Endothelial cell of umbilical vein (primary cell): Measurements from ENCODE around the gene RARRES1. TPM values are rescaled to one million over a fixed set of nuclear protein-coding genes. Genes with fewer than 3 reads are reported as not detected.

Experiments
- BruUV-seq: library from RNA; stranded (reverse); fragments of 400-500 nt; replicated peaks from 2 replicates; lab custom pipeline; 2021; lab: Mats Ljungman, UMichigan
- CTCF ChIA-PET: fragments of 300-600, 350-600 bp; sonication (Branson Sonifier 250); formaldehyde crosslinking; loops from one replicate; lab custom pipeline; 2021; ENCODE audit warnings: antibody characterized with exemption, inconsistent platforms; lab: Charles Lee
- POLR2A ChIA-PET: fragments of 300-600, 350-600 bp; sonication (Branson Sonifier 250); formaldehyde crosslinking; loops from one replicate; lab custom pipeline; 2021; ENCODE audit warnings: antibody characterized with exemption, inconsistent platforms; lab: Charles Lee
- DNase-seq: peaks from one replicate; pipeline ENCODE4 v3.0.0-alpha.2; 2011; ENCODE audit warnings: low read depth, low spot score
- FAIRE-seq: peaks from 2 replicates; lab custom pipeline; 2011; peaks lifted over from hg19 to GRCh38; lab: Jason Lieb, UNC
- H2AFZ ChIP-seq: 2 replicates; pipeline ENCODE4 v1.6.0; 2012; ENCODE audit warnings: low read depth, low read length, control low read depth, inconsistent platforms
- H3K27ac ChIP-seq: 2 replicates; pipeline ENCODE4 v1.5.1; 2011; ENCODE audit warnings: low read depth, mild to moderate bottlenecking, control low read depth, low read length, moderate library complexity; ENCODE audit not compliant: insufficient read depth
- H3K27me3 ChIP-seq, 2 experiments: 2 replicates each; pipeline versions ENCODE4 v1.6.0 to v1.6.1; 2011; ENCODE audit warnings: low read length in 2 of 2, mixed read lengths in 1 of 2; ENCODE audit not compliant: control insufficient read depth in 2 of 2, insufficient read depth in 2 of 2
- H3K36me3 ChIP-seq, 2 experiments: 2 replicates in 1 of 2; 3 replicates in 1 of 2; pipeline ENCODE4 v1.5.1; 2011; ENCODE audit warnings: low read length in 2 of 2, mild to moderate bottlenecking in 1 of 2, moderate library complexity in 1 of 2; ENCODE audit not compliant: control insufficient read depth in 2 of 2, insufficient read depth in 2 of 2; ENCODE audit errors: extremely low read depth in 1 of 2
- H3K4me1 ChIP-seq: 3 replicates; pipeline ENCODE4 v1.5.1; 2011; ENCODE audit warnings: mild to moderate bottlenecking, low read length; ENCODE audit not compliant: control insufficient read depth, insufficient read depth; ENCODE audit errors: extremely low read depth
- H3K4me2 ChIP-seq: 2 replicates; pipeline ENCODE4 v1.6.1; 2011; ENCODE audit warnings: low read length, control low read depth, mixed read lengths; ENCODE audit not compliant: insufficient read depth
- H3K4me3 ChIP-seq, 3 experiments: fragments of 200-600 bp in 1 of 3; sonication (generic), shearing (Covaris generic) in 1 of 3; replicated peaks in 1 of 3; 2 replicates each; pipeline ENCODE4 v1.5.1; 2011 to 2016; ENCODE audit warnings: control low read depth in 3 of 3, low read length in 3 of 3, mild to moderate bottlenecking in 2 of 3, inconsistent platforms in 1 of 3, low read depth in 1 of 3, moderate library complexity in 1 of 3; ENCODE audit not compliant: insufficient read depth in 1 of 3
- H3K79me2 ChIP-seq: 2 replicates; pipeline ENCODE4 v1.6.0; 2012; ENCODE audit warnings: low read length, inconsistent platforms; ENCODE audit not compliant: control insufficient read depth, insufficient read depth
- H3K9ac ChIP-seq: replicated peaks from 2 replicates; pipeline ENCODE3; 2011; ENCODE audit warnings: low read length, control low read depth; ENCODE audit not compliant: insufficient read depth; ENCODE audit errors: extremely low read depth
- H3K9me1 ChIP-seq: replicated peaks from 3 replicates; pipeline ENCODE4 v1.6.0; 2011; ENCODE audit warnings: mild to moderate bottlenecking, low read length; ENCODE audit not compliant: control insufficient read depth, insufficient read depth; ENCODE audit errors: extremely low read depth
- H3K9me3 ChIP-seq: replicated peaks from 2 replicates; pipeline ENCODE4 v1.5.1; 2012; ENCODE audit warnings: low read length, inconsistent platforms; ENCODE audit not compliant: control insufficient read depth, insufficient read depth
- H4K20me1 ChIP-seq: replicated peaks from 2 replicates; pipeline ENCODE3; 2011; ENCODE audit warnings: mild to moderate bottlenecking, low read length; ENCODE audit not compliant: control insufficient read depth, insufficient read depth; ENCODE audit errors: extremely low read depth
- EZH2 ChIP-seq: IDR thresholded peaks from 2 replicates; pipeline ENCODE4 v1.6.1; 2012; ENCODE audit warnings: borderline replicate concordance, low read depth, mild to moderate bottlenecking, moderate library complexity, low read length, inconsistent platforms; ENCODE audit not compliant: severe bottlenecking
- FOS ChIP-seq: IDR thresholded peaks from 2 replicates; pipeline ENCODE4 v1.6.1; 2011; ENCODE audit warnings: mild to moderate bottlenecking, low read length, moderate library complexity, borderline replicate concordance; ENCODE audit not compliant: insufficient read depth
- GATA2 ChIP-seq: IDR thresholded peaks from 2 replicates; pipeline ENCODE4 v1.7.0; 2011; ENCODE audit warnings: low read depth, mild to moderate bottlenecking, moderate library complexity, mixed read lengths, low read length; ENCODE audit not compliant: insufficient read length, insufficient read depth
- JUN ChIP-seq: IDR thresholded peaks from 2 replicates; pipeline ENCODE4 v1.6.1; 2011; ENCODE audit warnings: borderline replicate concordance, low read depth; ENCODE audit not compliant: insufficient read length, insufficient read depth
- MYC ChIP-seq: IDR thresholded peaks from one replicate; pipeline ENCODE4 v1.6.1; 2011; ENCODE audit warnings: mild to moderate bottlenecking, low read depth, low read length
- POLR2A ChIP-seq: IDR thresholded peaks from 2 replicates; pipeline ENCODE4 v1.6.1; 2012; ENCODE audit warnings: low read depth, mild to moderate bottlenecking, control low read depth, low read length
- POLR2AphosphoS5 ChIP-seq: IDR thresholded peaks from 2 replicates; pipeline ENCODE4 v1.6.1; 2012; ENCODE audit warnings: low read depth, mild to moderate bottlenecking, control low read depth, low read length, moderate library complexity; ENCODE audit not compliant: insufficient read depth
- dilution Hi-C: fragments of 300-500 bp; cut with MboI; formaldehyde crosslinking; loops from one replicate; pipeline ENCODE4 v1.15.0; 2019; ENCODE audit warnings: low sequenced_read_pairs; ENCODE audit not compliant: extremely low pct_ligation_motif_present
- intact Hi-C: fragments of 100-400 bp; cut with micrococcal nuclease; formaldehyde crosslinking; loops from one replicate; pipeline ENCODE4 v1.10.0; 2022
- polyA plus RNA-seq, 4 experiments: library from polyadenylated mRNA; depleted of rRNA in 3 of 4; stranded (reverse) in 3 of 4; unstranded in 1 of 4; fragments of >200 nt; gene quantifications; 2 replicates each; pipeline versions ENCODE4 v1.2.1 to v1.2.3, GENCODE V29; 2011 to 2012; ENCODE audit warnings: missing spikeins in 1 of 4
- total RNA-seq: library from RNA; stranded (reverse); gene quantifications from 2 replicates; pipeline ENCODE4 v1.2.3, GENCODE V29; 2021
- TF ChIP-seq, protein P1 (sequence below), 2 donors: IDR thresholded peaks; 1 replicate in 1 of 2; 2 replicates in 1 of 2; pipeline ENCODE4 v1.5.1; 2011; ENCODE audit warnings: low read length in 2 of 2, mild to moderate bottlenecking in 2 of 2, moderate library complexity in 2 of 2, control low read depth in 1 of 2, inconsistent platforms in 1 of 2, low read depth in 1 of 2; ENCODE audit not compliant: insufficient read depth in 1 of 2; ENCODE audit errors: extremely low read depth in 1 of 2
- TF ChIP-seq, protein P2 (sequence below): IDR thresholded peaks from 2 replicates; pipeline ENCODE4 v1.6.1; 2011; ENCODE audit not compliant: insufficient read depth, insufficient read length

Gene RARRES1
- total and polyA plus RNA-seq, 2 donors (not counting 3 experiments of a cell fraction or from before 2014, with no cell fraction given): 0.98 to 1.5 TPM

DNA sequence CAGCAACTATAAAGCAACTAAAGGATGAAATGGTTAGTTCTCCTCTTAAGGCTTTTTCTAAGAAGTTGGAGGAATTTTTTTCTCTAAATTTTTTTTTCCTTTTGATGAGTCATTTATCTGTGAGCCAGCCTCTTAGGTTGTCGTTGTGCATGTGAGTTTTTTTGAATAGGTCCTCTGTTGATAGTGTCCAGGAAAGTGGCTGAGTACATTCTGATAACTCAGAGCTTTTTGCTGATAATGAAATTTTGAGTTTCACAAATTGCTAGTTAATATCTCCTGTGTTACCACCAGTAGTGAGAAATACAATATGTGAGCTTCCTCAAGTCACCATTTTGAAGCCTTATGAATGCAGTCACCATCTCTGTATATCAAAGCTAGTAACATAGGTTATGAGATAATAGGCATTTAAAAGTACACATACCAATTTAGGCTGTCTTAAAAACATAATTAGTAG is 52.7 kb downstream of the RARRES1 start:
- Histone ChIP-seq H3K79me2 (no peaks in the 10 kb centered on the region), H3K27ac (no peak overlapping the region), H3K9me1 (no peaks in the 10 kb centered on the region), H3K4me1 (peaks cover 7% of the 10 kb centered on the region), H3K4me2 (no peak overlapping the region), H4K20me1 (no peaks in the 10 kb centered on the region), H2AFZ (no peak overlapping the region), H3K36me3 (peaks cover 0 to 6% of the 10 kb centered on the region in 2 experiments), H3K9me3 (no peaks in the 10 kb centered on the region), H3K27me3 (no peaks in the 10 kb centered on the region), H3K4me3 (no peak overlapping the region), H3K9ac (no peak overlapping the region)
- TF ChIP-seq JUN (peak; percentile 25), FOS (peak; percentile 71), MYC (no peak)
- CTCF ChIA-PET: interaction anchor here (0.8 to 6.8 kb wide), 4 partner anchors 8 to 115 kb away, joined by 3 to 31 read pairs (median 18); no protein-coding TSS in a partner anchor
- intact Hi-C loops (no loop called here), dilution Hi-C loops (no loop called here)
- POLR2A ChIA-PET: no interaction called here
- DNase-seq (no peak), FAIRE-seq (no peak)
- no TSS peak for BruUV-seq

GRCh38 chr3:158678687-158679086 is 53.6 kb downstream of the RARRES1 start:
- no peak overlapping the region for H2AFZ ChIP-seq
- ChIA-PET POLR2A (no interaction called here), CTCF (interaction anchor here (0.8 to 6.8 kb wide), 4 partner anchors 9 to 116 kb away, joined by 3 to 31 read pairs (median 18); no protein-coding TSS in a partner anchor)
- no peak overlapping the region for H3K9ac ChIP-seq
- dilution Hi-C loops (no loop called here), intact Hi-C loops (no loop called here)
- H3K27ac ChIP-seq: no peak overlapping the region
- peaks cover 0 to 6% of the 10 kb centered on the region in 2 experiments for H3K36me3 ChIP-seq
- H3K4me3 ChIP-seq: no peak overlapping the region
- FAIRE-seq: no peak
- H3K4me1 ChIP-seq: peaks cover 6% of the 10 kb centered on the region
- no peaks in the 10 kb centered on the region for H3K9me3 ChIP-seq
- no peaks in the 10 kb centered on the region for H4K20me1 ChIP-seq
- BruUV-seq: no TSS peak
- DNase-seq: no peak
- H3K27me3 ChIP-seq: no peaks in the 10 kb centered on the region
- no peaks in the 10 kb centered on the region for H3K9me1 ChIP-seq
- TF ChIP-seq POLR2AphosphoS5 (no peak), POLR2A (no peak), JUN (no peak), GATA2 (no peak), FOS (no peak), EZH2 (no peak), MYC (no peak)
- TF ChIP-seq, protein P1, sequence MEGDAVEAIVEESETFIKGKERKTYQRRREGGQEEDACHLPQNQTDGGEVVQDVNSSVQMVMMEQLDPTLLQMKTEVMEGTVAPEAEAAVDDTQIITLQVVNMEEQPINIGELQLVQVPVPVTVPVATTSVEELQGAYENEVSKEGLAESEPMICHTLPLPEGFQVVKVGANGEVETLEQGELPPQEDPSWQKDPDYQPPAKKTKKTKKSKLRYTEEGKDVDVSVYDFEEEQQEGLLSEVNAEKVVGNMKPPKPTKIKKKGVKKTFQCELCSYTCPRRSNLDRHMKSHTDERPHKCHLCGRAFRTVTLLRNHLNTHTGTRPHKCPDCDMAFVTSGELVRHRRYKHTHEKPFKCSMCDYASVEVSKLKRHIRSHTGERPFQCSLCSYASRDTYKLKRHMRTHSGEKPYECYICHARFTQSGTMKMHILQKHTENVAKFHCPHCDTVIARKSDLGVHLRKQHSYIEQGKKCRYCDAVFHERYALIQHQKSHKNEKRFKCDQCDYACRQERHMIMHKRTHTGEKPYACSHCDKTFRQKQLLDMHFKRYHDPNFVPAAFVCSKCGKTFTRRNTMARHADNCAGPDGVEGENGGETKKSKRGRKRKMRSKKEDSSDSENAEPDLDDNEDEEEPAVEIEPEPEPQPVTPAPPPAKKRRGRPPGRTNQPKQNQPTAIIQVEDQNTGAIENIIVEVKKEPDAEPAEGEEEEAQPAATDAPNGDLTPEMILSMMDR (IDR thresholded peaks at IDR 0.05; ENCODE audit: extremely low read depth in 1 of 2, insufficient read depth in 1 of 2, low read depth in 1 of 2, low read length in 2 of 2): no peak
- TF ChIP-seq, protein P2, sequence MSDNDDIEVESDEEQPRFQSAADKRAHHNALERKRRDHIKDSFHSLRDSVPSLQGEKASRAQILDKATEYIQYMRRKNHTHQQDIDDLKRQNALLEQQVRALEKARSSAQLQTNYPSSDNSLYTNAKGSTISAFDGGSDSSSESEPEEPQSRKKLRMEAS: no peak
- H3K79me2 ChIP-seq: no peaks in the 10 kb centered on the region
- no peak overlapping the region for H3K4me2 ChIP-seq
